NT2/D1 (cell line): ENCODE data around the gene ISCA1.

Experiments
- DNase-seq: peaks from one replicate; pipeline ENCODE4 v3.0.0-alpha.2; 2011; ENCODE audit warnings: low read depth, low spot score
- H3K27me3 ChIP-seq: 2 replicates; pipeline ENCODE4 v1.6.0; 2011; ENCODE audit warnings: mild to moderate bottlenecking; ENCODE audit not compliant: insufficient read length, insufficient read depth
- H3K36me3 ChIP-seq: 2 replicates; pipeline ENCODE4 v1.6.1; 2011; ENCODE audit warnings: mild to moderate bottlenecking, low read length, mixed read lengths; ENCODE audit not compliant: insufficient read depth, insufficient read length
- H3K4me1 ChIP-seq: 2 replicates; pipeline ENCODE4 v1.5.1; 2011; ENCODE audit not compliant: insufficient read depth, insufficient read length
- H3K4me3 ChIP-seq: 2 replicates; pipeline ENCODE4 v1.5.1; 2011; ENCODE audit warnings: low read depth; ENCODE audit not compliant: insufficient read length
- H3K9ac ChIP-seq: 2 replicates; pipeline ENCODE4 v1.6.0; 2011; ENCODE audit warnings: low read depth; ENCODE audit not compliant: insufficient read length
- H3K9me3 ChIP-seq: 2 replicates; pipeline ENCODE4 v1.5.1; 2011; ENCODE audit warnings: mild to moderate bottlenecking, low read length; ENCODE audit not compliant: insufficient read depth
- SUZ12 ChIP-seq: IDR thresholded peaks from 2 replicates; pipeline ENCODE4 v1.6.1; 2011; ENCODE audit not compliant: insufficient read length, insufficient read depth; ENCODE audit errors: extremely low read depth
- YY1 ChIP-seq: IDR thresholded peaks from 2 replicates; pipeline ENCODE4 v1.6.1; 2011; ENCODE audit not compliant: insufficient read length, insufficient read depth
- ZNF274 ChIP-seq: IDR thresholded peaks from 2 replicates; pipeline ENCODE4 v1.6.1; 2011; ENCODE audit warnings: mild to moderate bottlenecking, low read depth, low read length

ISCA1 gene

GRCh38 chr9:86282077-86282978 lies at the start of gene ISCA1:
TSS of gene ISCA1 (minus strand) at chr9:86282538. CDS start at chr9:86282458, 80 bp downstream.
- no peak for TF ChIP-seq YY1
- TF ChIP-seq ZNF274, result no peak
- no peak for TF ChIP-seq SUZ12
- peaks cover 5% of the 10 kb centered on the region for H3K4me1 ChIP-seq
- peak; percentile 94 for DNase-seq
- H3K36me3 ChIP-seq, result peaks cover 24% of the 10 kb centered on the region
- H3K9me3 ChIP-seq, result no peaks in the 10 kb centered on the region
- H3K4me3 ChIP-seq, result peak within 1 kb of the TSS; percentile 97
- H3K9ac ChIP-seq, result peak within 1 kb of the TSS; percentile 94
- peaks cover 4% of the 10 kb centered on the region for H3K27me3 ChIP-seq

DNA sequence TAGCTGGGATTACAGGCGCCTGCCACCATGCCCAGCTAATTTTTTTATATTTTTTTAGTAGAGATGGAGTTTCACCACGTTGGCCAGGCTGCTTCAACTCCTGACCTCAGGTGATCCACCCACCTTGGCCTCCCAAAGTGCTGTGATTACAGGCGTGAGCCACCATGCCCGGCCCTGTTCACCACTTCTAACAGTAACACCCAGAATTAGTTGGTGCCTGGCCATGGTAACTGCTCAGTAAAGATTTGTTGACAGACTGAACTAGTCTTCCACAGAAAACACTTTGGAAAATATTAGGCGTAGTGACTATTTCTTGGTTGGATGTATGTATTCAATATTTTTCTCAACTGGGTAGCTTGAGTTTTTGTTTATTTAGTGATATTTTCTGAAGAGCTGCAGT lies 47.8 kb upstream of the ISCA1 start:
- no peak overlapping the region for H3K4me3 ChIP-seq
- H3K27me3 ChIP-seq, result no peaks in the 10 kb centered on the region
- H3K9me3 ChIP-seq, result peaks cover 7% of the 10 kb centered on the region; the same call in 1 of the 2 replicates
- H3K36me3 ChIP-seq, result peaks cover 36% of the 10 kb centered on the region
- TF ChIP-seq YY1 (no peak), SUZ12 (no peak), ZNF274 (no peak)
- H3K9ac ChIP-seq, result no peak overlapping the region
- peaks cover 5% of the 10 kb centered on the region for H3K4me1 ChIP-seq
- no peak for DNase-seq

DNA sequence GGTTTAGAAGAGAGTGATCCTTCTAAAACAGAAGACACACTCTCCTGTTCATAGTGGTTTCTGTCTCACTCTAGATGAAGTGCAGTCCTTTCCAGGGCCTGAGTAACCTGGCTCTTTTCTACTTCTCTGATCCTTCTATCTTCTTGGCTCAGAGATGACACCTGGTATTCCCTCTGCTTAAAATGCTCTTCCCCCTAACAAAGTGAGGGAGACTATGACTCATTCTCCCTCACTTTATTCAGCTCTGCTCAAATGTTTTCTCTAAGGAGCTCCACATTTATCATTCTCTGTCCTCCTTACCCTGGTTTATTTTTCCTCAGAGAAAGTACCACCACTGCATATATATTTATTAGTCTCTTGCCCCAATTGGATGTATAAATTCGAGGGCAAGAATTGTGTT lies 47.3 kb upstream of the ISCA1 start:
- peaks cover 37% of the 10 kb centered on the region for H3K36me3 ChIP-seq
- no peak overlapping the region for H3K4me3 ChIP-seq
- H3K9ac ChIP-seq, result no peak overlapping the region
- H3K27me3 ChIP-seq, result no peaks in the 10 kb centered on the region
- no peak for TF ChIP-seq SUZ12
- no peak for TF ChIP-seq ZNF274
- no peak for TF ChIP-seq YY1
- H3K4me1 ChIP-seq, result peaks cover 5% of the 10 kb centered on the region
- H3K9me3 ChIP-seq, result peaks cover 7% of the 10 kb centered on the region; the same call in 1 of the 2 replicates
- no peak for DNase-seq

- peaks cover 6% of the 10 kb centered on the region; the same call in 1 of the 2 replicates for H3K9me3 ChIP-seq
- no peaks in the 10 kb centered on the region for H3K27me3 ChIP-seq
- DNase-seq, result peak; percentile 64
- H3K4me1 ChIP-seq, result peaks cover 5% of the 10 kb centered on the region
- no peak for TF ChIP-seq ZNF274
- TF ChIP-seq SUZ12, result no peak
- TF ChIP-seq YY1, result no peak
- peaks cover 51% of the 10 kb centered on the region for H3K36me3 ChIP-seq
- H3K9ac ChIP-seq, result no peak overlapping the region
- H3K4me3 ChIP-seq, result no peak overlapping the region
These were observed 45.8 kb upstream of the ISCA1 start for GRCh38 chr9:86328156-86328555.

GRCh38 chr9:86326536-86326935 lies 44.2 kb upstream of the ISCA1 start:
- H3K36me3 ChIP-seq, result peaks cover 61% of the 10 kb centered on the region

GRCh38 chr9:86324901-86325300 lies 42.6 kb upstream of the ISCA1 start:
- Histone ChIP-seq H3K9ac (no peak overlapping the region), H3K36me3 (peaks cover 71% of the 10 kb centered on the region), H3K27me3 (no peaks in the 10 kb centered on the region), H3K4me1 (peaks cover 2% of the 10 kb centered on the region), H3K9me3 (no peaks in the 10 kb centered on the region), H3K4me3 (no peak overlapping the region)
- no peak for TF ChIP-seq SUZ12
- no peak for TF ChIP-seq YY1
- TF ChIP-seq ZNF274, result no peak
- DNase-seq, result no peak

More at GRCh38 chr9:86326536-86326935, 44.2 kb upstream of the ISCA1 start:
- H3K4me3 ChIP-seq, result no peak overlapping the region
- no peak overlapping the region for H3K9ac ChIP-seq
- TF ChIP-seq ZNF274 (no peak), YY1 (no peak), SUZ12 (no peak)
- no peaks in the 10 kb centered on the region for H3K27me3 ChIP-seq
- H3K4me1 ChIP-seq, result peaks cover 5% of the 10 kb centered on the region
- H3K9me3 ChIP-seq, result no peaks in the 10 kb centered on the region
- no peak for DNase-seq

GRCh38 chr9:86324308-86324707 lies 42.0 kb upstream of the ISCA1 start:
- Histone ChIP-seq H3K4me3 (no peak overlapping the region), H3K27me3 (no peaks in the 10 kb centered on the region), H3K9me3 (no peaks in the 10 kb centered on the region), H3K4me1 (peaks cover 2% of the 10 kb centered on the region), H3K9ac (no peak overlapping the region), H3K36me3 (peaks cover 76% of the 10 kb centered on the region)
- no peak for TF ChIP-seq ZNF274
- no peak for TF ChIP-seq YY1
- no peak for TF ChIP-seq SUZ12
- no peak for DNase-seq
